Activated T-cell treated with anti-CD3 and anti-CD28 coated beads for 24 hours (primary cell): Measurements from ENCODE around the gene SLC1A4.
"Not testable (repeated sequence)": the region's sequence is repeated elsewhere in the genome, so short reads cannot be mapped to it uniquely, and the experiment has no call there.

Experiments
- DNase-seq: peaks from one replicate; pipeline ENCODE4 v3.0.0-alpha.2; 2020; ENCODE audit warnings: low read depth

Gene SLC1A4

DNA sequence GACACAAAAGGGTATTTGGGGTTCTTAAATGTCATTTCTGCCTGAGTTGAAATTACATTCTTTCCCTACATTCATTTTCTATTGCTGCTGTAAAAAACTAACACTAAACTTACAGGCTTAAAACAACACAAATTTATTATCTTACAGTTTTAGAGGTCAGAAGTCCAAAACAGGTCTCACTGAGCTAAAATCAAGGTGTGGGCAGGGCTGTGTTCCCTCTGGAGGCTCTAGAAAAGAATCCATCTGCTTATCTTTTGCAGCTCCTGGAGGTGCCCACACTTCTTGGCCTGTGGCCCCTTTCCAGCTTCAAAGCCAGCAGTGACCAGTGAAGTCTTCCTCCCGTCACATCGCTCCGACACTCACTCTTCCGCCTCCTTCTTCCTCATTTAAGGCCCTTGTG, 23.2 kb upstream of the SLC1A4 start:
- DNase-seq: no peak

GRCh38 chr2:64966839-64967238, 22.4 kb upstream of the SLC1A4 start:
- DNase-seq: no peak

DNA sequence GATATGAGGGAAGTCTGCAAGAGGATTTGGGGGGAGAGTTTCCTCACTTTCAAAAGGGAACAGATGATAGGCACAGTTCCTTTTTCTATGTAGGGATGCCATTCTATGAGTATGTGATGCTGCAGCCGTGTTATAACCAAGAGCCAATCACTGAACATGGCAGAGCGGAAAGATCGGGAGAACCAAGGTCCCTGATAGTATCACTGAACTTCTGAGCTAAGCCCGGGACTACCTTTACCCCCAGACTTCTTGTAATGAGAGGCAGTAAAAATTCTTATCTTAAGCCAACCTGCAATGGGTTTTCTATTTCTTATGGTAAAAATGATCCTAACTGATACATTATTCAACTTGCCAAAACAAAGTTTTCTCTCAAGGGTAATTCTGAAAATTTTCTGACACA, 21.6 kb upstream of the SLC1A4 start:
- no peak for DNase-seq

GRCh38 chr2:64969086-64969485, 20.1 kb upstream of the SLC1A4 start:
- not testable (repeated sequence) for DNase-seq

- no peak for DNase-seq
These were observed 18.7 kb upstream of the SLC1A4 start for GRCh38 chr2:64970495-64970894.

- no peak for DNase-seq
These were observed 16.8 kb upstream of the SLC1A4 start for GRCh38 chr2:64972426-64972825.

DNA sequence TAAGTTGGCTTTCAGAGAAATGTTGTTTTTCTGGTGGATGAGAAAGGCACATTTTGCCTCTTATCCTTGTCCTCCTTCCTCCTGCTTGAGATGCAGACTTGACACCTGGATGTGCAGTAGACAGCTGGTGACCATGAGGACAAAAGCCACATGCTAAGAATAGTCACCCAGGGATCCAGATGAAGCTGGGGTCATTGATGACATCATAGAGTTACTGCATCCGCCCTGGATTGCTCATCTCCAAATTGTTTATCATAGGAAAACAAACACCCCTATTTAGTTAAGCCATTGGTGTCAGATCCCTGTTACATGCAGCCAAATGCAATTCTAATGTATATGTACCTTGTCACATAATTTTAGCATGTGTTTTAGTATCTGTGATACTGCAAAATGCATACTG, 16.3 kb upstream of the SLC1A4 start:
- DNase-seq: no peak

DNA sequence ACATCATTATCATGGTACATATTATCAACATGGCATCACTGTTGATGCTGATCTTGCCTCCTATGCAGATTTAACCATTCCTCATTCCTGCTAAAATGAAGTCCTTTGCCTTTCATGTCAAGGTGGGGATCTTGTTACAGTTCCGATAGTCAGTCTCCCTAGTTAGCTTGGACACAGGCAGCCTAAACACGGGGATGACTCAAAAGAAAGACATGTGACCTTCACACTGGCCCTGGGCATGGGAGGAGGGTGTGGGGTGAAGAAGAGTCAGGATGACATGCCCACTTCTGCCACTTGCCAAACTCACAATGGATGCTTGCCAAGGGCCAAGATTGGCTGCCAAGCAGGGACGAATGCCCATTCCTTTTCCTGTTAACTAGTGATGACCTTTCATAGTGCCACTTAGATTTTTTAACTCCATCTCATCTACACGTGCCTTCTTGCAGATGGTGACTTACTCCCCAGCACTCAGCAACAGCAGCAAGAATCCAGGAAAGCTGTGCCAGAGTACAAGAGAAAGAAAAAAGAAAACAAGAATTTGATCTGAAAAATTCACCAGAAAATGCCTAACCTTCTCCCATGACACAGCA, 13.9 kb upstream of the SLC1A4 start:
- no peak for DNase-seq

- DNase-seq: no peak
These were observed 12.9 kb upstream of the SLC1A4 start for GRCh38 chr2:64976276-64976675.

GRCh38 chr2:64978514-64979268, 10.5 kb upstream of the SLC1A4 start:
- DNase-seq: no peak

GRCh38 chr2:64979744-64980143, 9.5 kb upstream of the SLC1A4 start:
- DNase-seq: no peak

DNA sequence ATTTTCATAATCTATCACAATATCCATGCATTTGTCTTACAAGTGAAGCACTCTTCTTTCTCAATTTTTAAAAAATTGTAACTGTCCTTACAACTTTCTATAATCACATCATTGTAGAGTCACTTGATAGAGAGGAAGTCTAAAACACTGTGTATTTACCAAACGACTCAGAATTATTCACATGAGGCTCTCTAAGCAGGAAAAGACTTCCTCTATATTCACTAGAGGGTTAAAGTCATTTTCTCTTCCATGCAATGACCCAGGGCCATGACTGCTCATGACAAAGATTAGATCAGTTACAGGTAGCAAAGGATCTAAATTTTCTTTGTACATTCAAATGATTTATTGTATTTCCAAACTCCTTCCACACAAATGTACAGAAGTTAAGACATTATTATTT, 9.0 kb upstream of the SLC1A4 start:
- no peak for DNase-seq

- no peak for DNase-seq
These were observed 6.8 kb upstream of the SLC1A4 start for GRCh38 chr2:64982311-64982857.

- no peak for DNase-seq
These were observed 6.3 kb upstream of the SLC1A4 start for GRCh38 chr2:64982932-64983331.

DNA sequence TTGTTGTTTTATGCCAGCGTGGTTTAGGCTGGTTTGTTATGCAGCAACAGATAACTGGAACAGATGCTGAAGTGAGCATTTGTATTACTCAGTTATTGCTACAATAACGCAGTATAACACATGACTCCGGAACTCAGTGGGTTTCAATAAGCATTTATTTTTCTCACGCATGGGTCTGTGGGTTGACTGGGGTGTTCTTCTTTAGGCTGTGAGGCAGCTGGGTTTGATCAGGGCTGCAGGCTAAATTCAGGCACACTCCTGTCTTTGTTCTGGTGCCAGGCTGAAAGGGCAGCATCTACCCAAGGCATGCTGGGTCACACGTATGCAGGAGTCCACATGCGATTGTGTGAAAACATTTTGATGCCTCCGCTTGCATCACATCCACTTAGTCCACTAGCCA, 3.8 kb upstream of the SLC1A4 start:
- no peak for DNase-seq

- DNase-seq: no peak
These were observed 1.9 kb upstream of the SLC1A4 start for GRCh38 chr2:64987001-64987955.

GRCh38 chr2:64987956-64988419, 1.2 kb upstream of the SLC1A4 start:
- DNase-seq: no peak

DNA sequence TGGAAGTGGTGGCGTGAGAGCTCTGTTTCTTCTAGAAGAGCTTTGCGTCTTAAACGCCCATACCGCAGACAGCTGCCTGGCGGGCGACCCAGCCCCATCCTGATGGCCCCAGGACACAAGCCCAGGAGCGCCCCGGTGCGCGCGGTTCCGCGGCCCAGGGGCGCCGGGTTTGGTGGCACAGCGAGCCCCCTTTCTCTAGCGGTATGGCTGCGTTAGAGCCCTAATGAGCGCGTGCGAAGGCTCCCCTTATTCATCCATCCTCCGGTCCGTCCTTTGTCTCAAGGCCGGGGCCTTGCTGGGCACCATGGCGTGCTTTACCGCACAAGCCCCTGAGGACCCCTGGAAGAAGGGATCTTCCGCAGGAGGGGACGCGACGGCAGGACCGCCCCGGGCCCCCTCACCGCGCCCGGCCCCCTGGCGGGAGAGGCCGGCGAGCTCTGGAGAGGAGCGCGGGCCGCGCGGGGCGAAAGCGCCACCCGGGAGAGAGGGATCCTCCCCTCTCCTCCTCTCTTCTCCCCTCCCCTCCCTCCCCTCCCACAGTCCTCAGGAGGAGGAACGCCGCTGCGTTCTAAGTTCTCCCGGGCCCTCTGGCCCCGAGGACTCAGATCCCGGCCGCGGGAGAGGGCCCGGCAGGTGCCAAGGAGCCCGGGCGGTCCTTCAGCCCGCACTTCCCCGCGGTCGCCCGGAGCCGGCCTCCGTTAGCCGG, 626 bp upstream of the SLC1A4 start:
- DNase-seq: peak; percentile 48

GRCh38 chr2:64989982-64990614, 899 bp downstream of the SLC1A4 start:
- no peak for DNase-seq

DNA sequence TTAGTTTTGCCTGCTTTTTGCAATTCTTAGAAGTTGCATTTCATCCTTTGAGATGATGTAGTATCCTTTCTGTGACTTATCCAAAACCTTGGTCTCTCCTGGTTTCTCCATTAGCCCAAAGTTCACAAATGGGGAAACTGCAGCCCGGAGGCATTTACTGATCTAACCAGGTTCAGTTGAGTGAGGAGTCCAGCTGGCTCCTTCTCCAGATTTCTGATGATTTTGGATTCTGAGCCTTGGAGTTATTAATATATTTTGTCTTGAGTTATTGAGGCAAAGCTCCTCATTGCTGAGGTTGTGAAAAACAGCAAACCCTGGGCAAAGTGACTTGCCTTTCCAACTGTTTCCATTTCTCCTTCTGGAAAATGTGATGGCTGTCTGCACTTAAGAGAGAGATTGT, 1.7 kb downstream of the SLC1A4 start:
- no peak for DNase-seq

GRCh38 chr2:64992218-64992617, 3.0 kb downstream of the SLC1A4 start:
- no peak for DNase-seq
